Measurements from ENCODE around the gene SLC35F1. TPM values are rescaled to one million over a fixed set of nuclear protein-coding genes. Genes with fewer than 3 reads are reported as not detected.

Gene SLC35F1
- total and polyA plus RNA-seq, 9 donors, result 0.08 to 2.5 (median 0.24) TPM; not detected in 1

GRCh38 chr6:117928833-117929232, 21.8 kb downstream of the SLC35F1 start:
- Histone ChIP-seq H3K4me1 (ENCODE audit: insufficient read depth) (no peaks in the 10 kb centered on the region), H3K4me3 (no peak overlapping the region), H3K27ac (no peak overlapping the region), H3K36me3 (no peaks in the 10 kb centered on the region), H3K9me3 (no peaks in the 10 kb centered on the region), H3K27me3 (no peaks in the 10 kb centered on the region)
- no peak for DNase-seq
- intact Hi-C loops (cut with DNase I), result no loop called here
- 75 to 92% (median 84%) methylated on average over 4 of the region's 4 CpGs for WGBS, 3 donors
- no peak for TF ChIP-seq CTCF (IDR thresholded peaks at IDR 0.05)

GRCh38 chr6:117929501-117929900, 22.4 kb downstream of the SLC35F1 start:
- H3K27me3 ChIP-seq, result no peaks in the 10 kb centered on the region
- no peaks in the 10 kb centered on the region for H3K9me3 ChIP-seq
- no peaks in the 10 kb centered on the region for H3K36me3 ChIP-seq
- 62 to 77% (median 69%) methylated on average over 1 of the region's 1 CpG for WGBS, 3 donors
- DNase-seq, result no peak
- TF ChIP-seq CTCF (IDR thresholded peaks at IDR 0.05) (no peak), EP300 (IDR thresholded peaks at IDR 0.05) (no peak), POLR2A (IDR thresholded peaks at IDR 0.05) (no peak)
- no peak overlapping the region for H3K4me3 ChIP-seq
- no peak overlapping the region for H3K27ac ChIP-seq
- intact Hi-C loops (cut with DNase I), result no loop called here
- no peaks in the 10 kb centered on the region for H3K4me1 ChIP-seq (ENCODE audit: insufficient read depth)

- intact Hi-C loops (cut with DNase I), result no loop called here
- no peaks in the 10 kb centered on the region for H3K36me3 ChIP-seq
- H3K27me3 ChIP-seq, result no peaks in the 10 kb centered on the region
- no peak for DNase-seq
- H3K4me1 ChIP-seq (ENCODE audit: insufficient read depth), result no peaks in the 10 kb centered on the region
- no peaks in the 10 kb centered on the region for H3K9me3 ChIP-seq
- 74 to 88% (median 80%) methylated on average over 3 of the region's 3 CpGs for WGBS, 3 donors
- H3K4me3 ChIP-seq, result no peak overlapping the region
- no peak overlapping the region for H3K27ac ChIP-seq
- TF ChIP-seq CTCF (IDR thresholded peaks at IDR 0.05) (no peak), POLR2A (IDR thresholded peaks at IDR 0.05) (no peak), EP300 (IDR thresholded peaks at IDR 0.05) (no peak)
Observed at GRCh38 chr6:117930645-117931044, 23.6 kb downstream of the SLC35F1 start.

- no peaks in the 10 kb centered on the region for H3K36me3 ChIP-seq
- no peaks in the 10 kb centered on the region for H3K4me1 ChIP-seq (ENCODE audit: insufficient read depth)
- intact Hi-C loops (cut with DNase I), result no loop called here
- H3K27me3 ChIP-seq, result no peaks in the 10 kb centered on the region
- TF ChIP-seq POLR2A (IDR thresholded peaks at IDR 0.05), result no peak
- no peak for TF ChIP-seq CTCF (IDR thresholded peaks at IDR 0.05)
- TF ChIP-seq EP300 (IDR thresholded peaks at IDR 0.05), result no peak
- WGBS, 3 donors, result 76 to 93% (median 81%) methylated on average over 3 of the region's 3 CpGs
- no peak overlapping the region for H3K4me3 ChIP-seq
- no peak for DNase-seq
- no peak overlapping the region for H3K27ac ChIP-seq
- no peaks in the 10 kb centered on the region for H3K9me3 ChIP-seq
Observed at GRCh38 chr6:117932001-117932400, 24.9 kb downstream of the SLC35F1 start.

GRCh38 chr6:117932676-117933075, 25.6 kb downstream of the SLC35F1 start:
- no peak for TF ChIP-seq POLR2A (IDR thresholded peaks at IDR 0.05)
- no peak for TF ChIP-seq CTCF (IDR thresholded peaks at IDR 0.05)
- no peak for TF ChIP-seq EP300 (IDR thresholded peaks at IDR 0.05)
- intact Hi-C loops (cut with DNase I), result no loop called here
- Histone ChIP-seq H3K27me3 (no peaks in the 10 kb centered on the region), H3K4me3 (no peak overlapping the region), H3K27ac (no peak overlapping the region), H3K4me1 (ENCODE audit: insufficient read depth) (no peaks in the 10 kb centered on the region), H3K36me3 (no peaks in the 10 kb centered on the region), H3K9me3 (no peaks in the 10 kb centered on the region)
- DNase-seq, result no peak
- WGBS, 3 donors, result 41 to 48% (median 46%) methylated on average over 3 of the region's 3 CpGs
